Occipital lobe (tissue), 2 donors: Measurements from ENCODE around the gene ATAD3B. TPM values are rescaled to one million over a fixed set of nuclear protein-coding genes. Genes with fewer than 3 reads are reported as not detected.
"Not testable (repeated sequence)": the region's sequence is repeated elsewhere in the genome, so short reads cannot be mapped to it uniquely, and the experiment has no call there.

Source experiments
- DNase-seq: peaks from one replicate; lab custom pipeline; 2025; lab: John Stamatoyannopoulos, UW
- total RNA-seq: library from RNA; depleted of rRNA; stranded (reverse); fragments of >200 nt; gene quantifications from one replicate; pipeline ENCODE4 v1.2.3, GENCODE V29; 2014

The ATAD3B gene
- total RNA-seq, 1 donor from 2014 or later = 11.7 TPM

GRCh38 chr1:1477206-1477605 lies 5.6 kb downstream of the ATAD3B start:
- DNase-seq = no peak

GRCh38 chr1:1479547-1480487 lies 8.3 kb downstream of the ATAD3B start:
- no peak for DNase-seq

GRCh38 chr1:1480488-1480867 lies 8.9 kb downstream of the ATAD3B start:
- not testable (repeated sequence) for DNase-seq

GRCh38 chr1:1481811-1482210 lies 10.2 kb downstream of the ATAD3B start:
- not testable (repeated sequence) for DNase-seq

- no peak for DNase-seq
These were observed 11.3 kb downstream of the ATAD3B start for GRCh38 chr1:1482856-1483255.

GRCh38 chr1:1483714-1484113 lies 12.1 kb downstream of the ATAD3B start:
- no peak for DNase-seq

- DNase-seq = not testable (repeated sequence)
These were observed 13.6 kb downstream of the ATAD3B start for GRCh38 chr1:1484976-1485750.

GRCh38 chr1:1485755-1486317 lies 14.3 kb downstream of the ATAD3B start:
- not testable (repeated sequence) for DNase-seq

GRCh38 chr1:1487701-1488100 lies 16.1 kb downstream of the ATAD3B start:
- no peak for DNase-seq

GRCh38 chr1:1489231-1489630 lies 17.7 kb downstream of the ATAD3B start:
- DNase-seq = no peak

- no peak for DNase-seq
These were observed 18.3 kb downstream of the ATAD3B start for GRCh38 chr1:1489861-1490260.

GRCh38 chr1:1490633-1491230 lies 19.2 kb downstream of the ATAD3B start:
- no peak for DNase-seq

GRCh38 chr1:1491601-1492000 lies 20.0 kb downstream of the ATAD3B start:
- no peak for DNase-seq

GRCh38 chr1:1494311-1494710 lies 22.7 kb downstream of the ATAD3B start:
- DNase-seq = not testable (repeated sequence)

- not testable (repeated sequence) for DNase-seq
These were observed 24.0 kb downstream of the ATAD3B start for GRCh38 chr1:1495461-1495975.

- DNase-seq = not testable (repeated sequence)
These were observed 33.3 kb downstream of the ATAD3B start for GRCh38 chr1:1504777-1505365.

- not testable (repeated sequence) for DNase-seq
These were observed 33.8 kb downstream of the ATAD3B start for GRCh38 chr1:1505366-1505798.

- not testable (repeated sequence) for DNase-seq
These were observed 34.2 kb downstream of the ATAD3B start for GRCh38 chr1:1505801-1506200.

GRCh38 chr1:1507305-1507704 lies 35.7 kb downstream of the ATAD3B start:
- DNase-seq = no peak

GRCh38 chr1:1508775-1509464 lies 37.4 kb downstream of the ATAD3B start:
- not testable (repeated sequence) for DNase-seq
